Middle frontal gyrus (tissue), 1 donor: ENCODE data around the gene POLR1G.
"Not testable (repeated sequence)": the region's sequence is repeated elsewhere in the genome, so short reads cannot be mapped to it uniquely, and the experiment has no call there.

Source experiments
- DNase-seq: peaks from one replicate; pipeline ENCODE4 v3.0.0-alpha.2; 2015; ENCODE audit warnings: low spot score; ENCODE audit errors: extremely low spot score

Gene POLR1G

DNA sequence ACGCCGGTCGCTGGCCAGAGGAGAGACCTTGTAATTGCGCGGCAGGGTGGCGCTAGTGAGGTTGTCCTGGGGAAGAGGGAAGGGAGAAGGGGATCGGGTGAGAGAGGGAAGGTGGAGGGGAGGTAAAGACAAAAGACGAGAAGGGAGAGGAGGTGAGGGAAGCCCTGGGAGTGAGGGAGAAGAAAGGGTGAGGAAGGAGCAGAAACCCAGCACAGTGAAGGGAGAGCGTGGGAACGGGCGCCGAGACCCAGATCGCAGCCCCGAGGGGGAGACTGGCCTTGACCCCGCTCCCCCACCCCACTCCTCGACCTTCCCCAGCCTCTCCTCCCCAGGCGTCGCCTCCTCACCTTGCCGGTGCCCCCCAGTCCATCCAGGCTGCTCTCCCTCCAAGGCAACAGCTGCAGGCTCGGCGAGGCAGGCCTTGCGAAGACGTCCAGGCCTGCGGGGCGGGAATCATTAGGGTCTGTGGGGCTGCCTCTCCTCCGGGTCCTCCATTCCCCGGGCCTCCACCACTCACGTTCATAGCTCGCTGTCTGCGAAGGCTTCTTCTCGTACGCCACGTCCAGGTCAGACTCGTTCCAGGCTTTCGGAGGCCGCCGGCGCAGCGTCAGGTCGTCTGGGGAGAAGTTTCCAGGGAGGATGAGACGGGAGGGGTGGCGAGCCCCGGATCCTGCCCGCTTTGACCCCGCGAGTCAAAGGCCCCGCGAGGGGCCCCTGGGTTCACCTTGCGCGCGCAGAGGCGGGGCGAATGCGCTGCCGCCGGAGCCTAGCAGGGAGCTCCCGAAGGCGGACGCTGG lies 10.4 kb upstream of the POLR1G start:
- DNase-seq: no peak

GRCh38 chr19:45400192-45400591 lies 6.3 kb upstream of the POLR1G start:
- DNase-seq: no peak

DNA sequence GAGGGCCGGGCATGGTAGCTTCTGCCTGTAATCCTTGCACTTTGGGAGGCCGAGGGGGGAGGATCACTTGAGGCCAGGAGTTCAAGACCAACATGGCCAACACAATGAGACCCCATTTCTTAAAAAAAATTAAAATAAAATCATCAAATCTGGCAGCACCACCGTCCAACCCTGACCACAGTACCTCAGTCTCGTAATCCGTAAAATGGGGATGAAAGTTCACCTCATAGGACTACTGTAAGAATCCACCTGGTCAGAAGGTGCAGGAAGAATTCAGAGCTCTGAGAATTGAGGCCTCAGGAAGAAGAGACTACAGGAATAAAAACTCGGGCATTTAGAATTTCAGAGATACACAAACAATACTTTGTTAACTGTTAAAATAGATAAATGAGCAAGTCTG lies 4.6 kb upstream of the POLR1G start:
- DNase-seq: no peak

DNA sequence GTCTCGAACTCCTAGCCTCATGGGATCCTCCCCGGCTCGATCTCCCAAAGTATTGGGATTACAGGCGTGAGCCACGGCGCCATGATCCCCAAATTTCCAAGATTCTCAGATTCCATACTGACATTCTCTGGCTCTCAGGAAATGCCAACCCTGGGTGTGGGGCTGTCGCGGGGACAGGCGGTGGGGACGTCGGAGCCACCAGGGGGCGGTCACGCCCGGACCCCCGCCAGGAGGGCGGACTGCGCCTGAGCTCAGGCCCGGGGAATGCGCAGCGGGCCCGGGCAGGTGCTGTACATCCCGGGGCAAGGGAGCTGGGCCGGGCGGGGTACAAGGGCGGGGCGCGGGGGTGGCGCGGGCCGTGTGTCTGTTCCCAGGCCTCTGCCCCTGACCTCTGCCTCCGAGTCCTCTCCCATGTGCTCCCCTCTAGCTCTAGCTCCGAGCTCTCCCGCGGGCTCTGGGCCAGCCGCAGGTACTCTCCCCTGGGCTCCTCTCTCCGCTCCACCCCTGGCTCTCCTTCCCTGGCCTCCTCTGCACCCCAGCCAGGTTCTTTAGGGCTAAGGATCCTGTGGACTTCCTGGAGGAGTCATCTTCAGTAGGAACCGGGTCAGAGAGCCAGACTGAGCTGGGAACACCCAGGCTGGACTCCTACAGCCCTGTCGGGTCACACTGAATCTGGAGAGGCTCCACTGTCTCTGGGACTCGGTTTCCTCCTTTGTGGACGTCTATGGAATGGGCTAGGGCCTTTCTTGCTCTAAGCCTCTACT lies 4.0 kb upstream of the POLR1G start:
- DNase-seq: no peak

- no peak for DNase-seq
These were observed 3.2 kb upstream of the POLR1G start for GRCh38 chr19:45403272-45403671.

DNA sequence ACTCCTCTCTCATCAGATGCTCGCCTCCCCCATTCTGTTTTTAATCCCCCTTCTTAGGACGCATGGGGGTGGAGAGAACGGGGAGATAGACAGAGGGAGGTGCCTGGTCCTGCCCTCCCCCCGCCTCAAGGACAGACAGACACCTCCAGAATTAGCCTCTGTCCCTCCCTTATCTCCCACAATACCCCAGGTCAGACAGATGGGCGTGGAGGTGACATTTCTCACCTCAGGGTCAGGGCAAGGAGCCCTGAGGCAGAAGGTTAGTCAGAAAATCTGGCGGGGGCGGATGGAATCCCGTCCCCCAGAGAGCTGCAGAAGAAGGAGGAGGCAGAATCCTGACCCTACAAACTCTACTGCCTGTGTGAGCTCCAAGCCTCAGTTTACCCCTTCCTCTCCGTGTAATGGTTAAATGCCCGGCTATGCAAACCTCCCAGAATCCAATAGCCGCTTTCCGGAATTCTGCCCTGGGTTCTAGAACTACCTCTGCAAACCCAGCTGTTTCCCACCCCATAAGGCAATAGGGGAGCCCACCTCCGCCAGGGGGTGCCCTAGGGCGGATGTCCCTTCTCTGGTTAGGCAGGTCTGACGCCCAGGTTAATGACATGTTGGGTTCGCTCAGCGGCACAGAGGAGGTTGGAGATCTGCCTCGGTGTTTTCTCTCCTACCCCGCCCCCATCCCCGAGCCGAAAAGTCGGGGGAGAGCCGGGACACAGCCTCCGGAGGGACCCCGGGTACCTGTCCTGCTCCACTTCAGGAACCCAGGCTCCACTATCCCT lies 2.5 kb upstream of the POLR1G start:
- no peak for DNase-seq

DNA sequence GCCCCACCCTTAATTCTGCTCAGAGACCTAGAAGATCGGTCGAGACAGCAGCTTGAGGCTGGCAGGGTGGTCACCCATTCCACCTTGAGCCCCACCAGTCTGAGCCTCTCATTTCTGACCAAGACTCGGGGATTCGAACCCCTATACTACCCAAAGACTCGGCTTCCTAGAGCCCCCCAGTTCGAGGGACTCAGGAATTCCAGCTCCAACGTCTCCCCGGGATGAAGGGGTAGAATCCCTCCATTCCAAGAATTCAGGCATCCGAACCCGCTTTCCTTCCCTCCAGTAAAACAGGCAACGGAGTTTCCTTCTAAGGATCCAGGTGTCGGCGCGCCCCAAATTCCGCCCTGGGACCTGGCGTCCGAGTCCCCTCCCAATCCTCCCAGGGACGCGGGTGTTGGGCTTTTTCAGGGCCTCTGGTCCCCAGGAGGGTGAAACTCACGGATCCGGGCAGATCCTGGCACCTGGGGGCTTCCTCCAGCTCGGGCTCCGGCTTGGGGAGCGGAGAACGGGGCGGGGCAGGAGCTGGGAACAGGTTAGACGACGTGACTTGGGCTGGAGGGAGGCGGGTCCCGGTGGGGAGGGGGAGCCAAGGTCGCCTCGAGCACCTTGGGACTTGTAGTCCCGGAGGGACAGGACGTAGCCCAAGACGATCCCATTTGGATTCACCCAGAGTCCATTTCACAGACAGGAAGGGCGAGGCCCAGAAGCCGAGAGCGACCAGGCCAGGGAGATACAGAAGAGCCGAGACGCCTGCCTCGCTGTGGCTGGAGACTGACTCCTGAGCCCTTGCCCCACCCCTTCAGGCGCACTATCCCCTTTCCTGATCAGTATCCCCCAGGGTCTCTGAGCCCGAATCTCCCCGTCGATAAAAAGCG lies 1.6 kb upstream of the POLR1G start, which contains the start of gene PPP1R13L:
PPP1R13L (minus strand) TSS at position 513 of the 878 bp plus-strand sequence. CDS start 6,751 bp downstream, outside the sequence.
- DNase-seq: no peak

- DNase-seq: peak; percentile 75
These were observed 814 bp upstream of the POLR1G start for GRCh38 chr19:45405435-45406225.

GRCh38 chr19:45407091-45407375 lies 589 bp downstream of the POLR1G start:
- no peak for DNase-seq

GRCh38 chr19:45407585-45407984 lies 1.1 kb downstream of the POLR1G start:
- DNase-seq: not testable (repeated sequence)

- DNase-seq: no peak
These were observed 1.7 kb downstream of the POLR1G start for GRCh38 chr19:45408121-45408520.

GRCh38 chr19:45408830-45409556 lies 2.5 kb downstream of the POLR1G start:
- DNase-seq: no peak

GRCh38 chr19:45409557-45409920 lies 3.1 kb downstream of the POLR1G start:
- DNase-seq: no peak

DNA sequence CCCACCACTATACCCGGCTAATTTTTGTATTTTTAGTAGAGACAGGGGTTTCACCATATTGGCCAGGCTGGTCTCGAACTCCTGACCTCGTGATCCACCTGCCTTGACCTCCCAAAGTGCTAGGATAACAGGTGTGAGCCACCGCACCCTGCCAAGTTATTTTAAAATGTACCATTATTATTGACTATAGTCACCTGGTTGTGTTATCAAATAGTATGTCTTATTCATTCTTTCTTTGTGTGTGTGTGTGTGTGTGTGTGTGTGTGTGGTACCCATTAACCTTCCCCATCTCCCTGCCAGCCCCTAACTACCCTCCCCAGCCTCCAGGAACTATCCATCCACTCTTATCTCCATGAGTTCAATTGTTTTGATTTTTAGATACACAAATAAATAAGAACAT lies 3.9 kb downstream of the POLR1G start:
- not testable (repeated sequence) for DNase-seq

GRCh38 chr19:45413497-45413896 lies 7.1 kb downstream of the POLR1G start:
- DNase-seq: no peak

DNA sequence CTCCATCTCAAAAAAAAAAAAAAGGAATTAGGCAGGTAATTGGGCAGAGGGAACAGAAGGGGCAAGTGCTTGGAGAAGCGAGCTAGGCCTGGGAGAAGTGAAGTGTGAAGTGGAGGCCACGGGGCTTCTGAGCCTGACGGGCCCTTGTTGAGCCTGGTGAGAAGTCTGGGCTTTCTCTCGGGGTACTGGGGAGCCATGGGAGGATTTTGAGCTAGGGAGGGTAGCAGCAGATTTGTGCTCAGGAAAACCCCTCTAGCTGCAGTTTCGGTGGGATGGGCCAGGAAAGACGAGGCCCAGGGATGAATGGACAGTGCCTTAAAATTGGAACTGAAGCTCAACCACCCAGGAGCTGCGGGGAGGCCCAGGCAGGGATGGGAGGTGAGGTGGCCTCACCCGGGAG lies 8.0 kb downstream of the POLR1G start:
- no peak for DNase-seq

DNA sequence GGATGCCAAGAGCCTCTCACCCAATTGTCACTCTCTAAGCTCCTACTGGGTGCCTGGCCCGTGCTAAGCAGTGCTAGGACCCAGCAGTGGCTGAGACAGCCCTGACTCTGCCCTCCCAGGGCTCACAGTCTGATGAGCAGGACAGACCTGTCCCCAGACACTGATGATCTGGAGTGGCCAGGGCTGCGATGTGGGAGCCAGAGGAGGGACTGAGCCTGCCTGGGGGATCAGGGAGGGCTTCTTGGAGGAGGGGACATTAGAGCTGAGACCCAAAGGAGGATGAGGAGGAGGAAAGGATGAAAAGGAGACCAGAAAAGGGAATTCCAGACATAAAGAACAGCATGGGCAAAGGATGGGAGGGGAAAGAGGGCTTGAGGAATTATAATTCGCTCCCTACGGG lies 10.7 kb downstream of the POLR1G start:
- no peak for DNase-seq

DNA sequence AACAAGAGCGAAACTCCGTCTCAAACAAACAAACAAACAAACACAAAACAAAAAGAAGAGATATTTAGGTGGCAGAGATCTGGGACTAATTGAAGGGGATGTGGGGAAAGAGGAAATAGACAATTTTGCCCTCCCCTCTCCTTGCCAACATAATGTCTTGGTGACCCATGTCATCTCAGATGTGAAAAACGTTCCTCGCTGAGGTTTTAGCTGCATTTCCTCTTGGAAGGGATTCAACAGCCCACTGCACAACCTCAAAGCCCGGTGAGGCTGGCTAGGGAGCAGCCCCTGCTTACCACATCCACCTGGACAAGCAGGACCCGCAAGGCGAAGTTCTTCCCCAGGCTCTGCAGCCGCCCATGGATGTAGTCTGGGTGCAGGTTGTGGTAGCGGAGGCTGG lies 12.4 kb downstream of the POLR1G start:
- no peak for DNase-seq

GRCh38 chr19:45419396-45419795 lies 13.0 kb downstream of the POLR1G start:
- no peak for DNase-seq

DNA sequence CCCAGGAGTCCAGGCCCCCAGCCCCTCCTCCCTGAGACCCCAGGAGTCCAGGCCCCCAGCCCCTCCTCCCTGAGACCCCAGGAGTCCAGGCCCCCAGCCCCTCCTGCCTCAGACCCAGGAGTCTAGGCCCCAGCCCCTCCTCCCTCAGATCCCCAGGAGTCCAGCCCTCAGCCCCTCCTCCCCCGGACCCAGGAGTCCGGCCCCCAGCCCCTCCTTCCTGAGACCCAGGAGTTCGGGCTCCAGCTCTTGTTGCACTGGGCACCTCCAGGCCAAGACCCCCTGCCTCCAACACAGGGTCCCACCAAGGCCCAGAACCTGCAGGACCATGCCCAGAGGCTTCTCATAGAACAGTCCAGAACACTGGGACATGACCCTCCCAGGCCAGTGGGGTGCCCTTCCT lies 13.5 kb downstream of the POLR1G start:
- no peak for DNase-seq
